ENCODE measurements around the gene FOXS1. TPM values are rescaled to one million over a fixed set of nuclear protein-coding genes. Genes with fewer than 3 reads are reported as not detected.

Gene FOXS1
- total RNA-seq (ENCODE audit: low replicate concordance) = 0.22 TPM in 1 of 2 replicates, not detected in the other
- long read RNA-seq = 0 reads

- Mint-ChIP-seq H3K4me1 (ENCODE audit: unreplicated experiment) (peaks cover 16% of the 10 kb centered on the region), H3K27ac (no peak within 1 kb of the TSS), H3K4me3 (no peak within 1 kb of the TSS), H3K27me3 (peaks cover 31% of the 10 kb centered on the region), H3K9me3 (no peaks in the 10 kb centered on the region), H3K36me3 (no peaks in the 10 kb centered on the region)
- peak; percentile 77 for DNase-seq (ENCODE audit: extremely low spot score, unreplicated experiment)
- no peak for TF ChIP-seq CTCF (conservative IDR thresholded peaks at IDR 0.05)
These were observed at the start of gene FOXS1 for GRCh38 chr20:31845300-31845863. Gene FOXS1, minus strand, starts transcription at chr20:31845604. Its CDS starts 62 bp downstream, at chr20:31845542.

GRCh38 chr20:31890646-31891045 is 45.2 kb upstream of the FOXS1 start:
- Mint-ChIP-seq H3K36me3 (no peaks in the 10 kb centered on the region), H3K27ac (no peak overlapping the region), H3K4me1 (ENCODE audit: unreplicated experiment) (no peaks in the 10 kb centered on the region), H3K4me3 (no peak overlapping the region), H3K9me3 (no peaks in the 10 kb centered on the region), H3K27me3 (peaks cover 15% of the 10 kb centered on the region)
- DNase-seq (ENCODE audit: extremely low spot score, unreplicated experiment) = no peak
- TF ChIP-seq CTCF (conservative IDR thresholded peaks at IDR 0.05) = no peak

GRCh38 chr20:31883829-31884228 is 38.4 kb upstream of the FOXS1 start:
- H3K4me1 Mint-ChIP-seq (ENCODE audit: unreplicated experiment) = peaks cover 3% of the 10 kb centered on the region
- DNase-seq (ENCODE audit: extremely low spot score, unreplicated experiment) = no peak
- H3K27me3 Mint-ChIP-seq = peaks cover 19% of the 10 kb centered on the region
- no peaks in the 10 kb centered on the region for H3K9me3 Mint-ChIP-seq
- H3K36me3 Mint-ChIP-seq = no peaks in the 10 kb centered on the region
- no peak for TF ChIP-seq CTCF (conservative IDR thresholded peaks at IDR 0.05)
- no peak overlapping the region for H3K27ac Mint-ChIP-seq
- no peak overlapping the region for H3K4me3 Mint-ChIP-seq

- Mint-ChIP-seq H3K36me3 (no peaks in the 10 kb centered on the region), H3K9me3 (no peaks in the 10 kb centered on the region), H3K27ac (no peak overlapping the region), H3K4me1 (ENCODE audit: unreplicated experiment) (peaks cover 3% of the 10 kb centered on the region), H3K27me3 (peaks cover 9% of the 10 kb centered on the region), H3K4me3 (no peak overlapping the region)
- no peak for DNase-seq (ENCODE audit: extremely low spot score, unreplicated experiment)
- no peak for TF ChIP-seq CTCF (conservative IDR thresholded peaks at IDR 0.05)
These were observed 36.5 kb upstream of the FOXS1 start for GRCh38 chr20:31881945-31882344.

GRCh38 chr20:31879143-31879987 is 34.0 kb upstream of the FOXS1 start:
- H3K9me3 Mint-ChIP-seq = no peaks in the 10 kb centered on the region
- H3K4me1 Mint-ChIP-seq (ENCODE audit: unreplicated experiment) = peaks cover 3% of the 10 kb centered on the region
- H3K4me3 Mint-ChIP-seq = peak overlapping the region; percentile 98
- peak; percentile 97 for DNase-seq (ENCODE audit: extremely low spot score, unreplicated experiment)
- H3K27me3 Mint-ChIP-seq = peaks cover 11% of the 10 kb centered on the region
- H3K36me3 Mint-ChIP-seq = no peaks in the 10 kb centered on the region
- peak; percentile 23 for TF ChIP-seq CTCF (conservative IDR thresholded peaks at IDR 0.05)
- peak overlapping the region; percentile 96 for H3K27ac Mint-ChIP-seq
